ENCODE measurements around the gene GAK. TPM values are rescaled to one million over a fixed set of nuclear protein-coding genes. Genes with fewer than 3 reads are reported as not detected.

GAK gene
- polyA plus RNA-seq, 1 donor from 2014 or later = 58.8 TPM

- Histone ChIP-seq H2AFZ (ENCODE audit: low read depth, low read length) (no peak overlapping the region), H3K4me3 (ENCODE audit: low read length) (no peak overlapping the region), H3F3A (ENCODE audit: insufficient read depth, low read length, poor library complexity, severe bottlenecking) (no peaks in the 10 kb centered on the region), H3K27ac (ENCODE audit: low read length) (no peak overlapping the region), H4K20me1 (ENCODE audit: insufficient read depth) (no peaks in the 10 kb centered on the region), H3K9me2 (ENCODE audit: insufficient read depth, low read length) (no peaks in the 10 kb centered on the region), H3K9ac (ENCODE audit: low read length) (no peak overlapping the region), H3K36me3 (ENCODE audit: insufficient read depth, low read length) (no peaks in the 10 kb centered on the region), H3K27me3 (ENCODE audit: insufficient read depth, low read depth, low read length) (no peaks in the 10 kb centered on the region), H3K4me2 (ENCODE audit: low read length) (no peak overlapping the region), H3K79me2 (replicated peaks; ENCODE audit: insufficient read depth, low read length) (no peaks in the 10 kb centered on the region), H3K9me3 (ENCODE audit: low read length) (no peaks in the 10 kb centered on the region)
- no peak for TF ChIP-seq SMC3 (conservative IDR thresholded peaks at IDR 0.05; ENCODE audit: poor library complexity)
- TF ChIP-seq POLR2AphosphoS5 (IDR thresholded peaks at IDR 0.05) = no peak
- TF ChIP-seq MXI1 (conservative IDR thresholded peaks at IDR 0.05; ENCODE audit: poor library complexity, severe bottlenecking) = no peak
- no peak for TF ChIP-seq CTCF (IDR thresholded peaks at IDR 0.05; ENCODE audit: poor library complexity, severe bottlenecking)
- no peak for TF ChIP-seq TAF1 (IDR thresholded peaks at IDR 0.05; ENCODE audit: low read depth)
- TF ChIP-seq EP300 (conservative IDR thresholded peaks at IDR 0.05; ENCODE audit: poor library complexity, severe bottlenecking) = no peak
- no peak for TF ChIP-seq REST (IDR thresholded peaks at IDR 0.05; ENCODE audit: borderline replicate concordance)
- no peak for TF ChIP-seq RAD21 (conservative IDR thresholded peaks at IDR 0.05)
- no peak for TF ChIP-seq EZH2 (IDR thresholded peaks at IDR 0.05; ENCODE audit: borderline replicate concordance, insufficient read depth, low read length, poor library complexity, severe bottlenecking)
Measured at GRCh38 chr4:851701-852430, 80.2 kb downstream of the GAK start.

- Histone ChIP-seq H2AFZ (ENCODE audit: low read depth, low read length) (no peak overlapping the region), H3K9ac (ENCODE audit: low read length) (no peak overlapping the region), H3K4me3 (ENCODE audit: low read length) (no peak overlapping the region), H3K9me3 (ENCODE audit: low read length) (no peaks in the 10 kb centered on the region), H3K36me3 (ENCODE audit: insufficient read depth, low read length) (no peaks in the 10 kb centered on the region), H3K27me3 (ENCODE audit: insufficient read depth, low read depth, low read length) (no peaks in the 10 kb centered on the region), H4K20me1 (ENCODE audit: insufficient read depth) (no peaks in the 10 kb centered on the region), H3K9me2 (ENCODE audit: insufficient read depth, low read length) (no peaks in the 10 kb centered on the region), H3K79me2 (replicated peaks; ENCODE audit: insufficient read depth, low read length) (no peaks in the 10 kb centered on the region), H3F3A (ENCODE audit: insufficient read depth, low read length, poor library complexity, severe bottlenecking) (no peaks in the 10 kb centered on the region), H3K27ac (ENCODE audit: low read length) (no peak overlapping the region), H3K4me2 (ENCODE audit: low read length) (no peak overlapping the region)
- TF ChIP-seq REST (IDR thresholded peaks at IDR 0.05; ENCODE audit: borderline replicate concordance) = no peak
- TF ChIP-seq EP300 (conservative IDR thresholded peaks at IDR 0.05; ENCODE audit: poor library complexity, severe bottlenecking) = no peak
- no peak for TF ChIP-seq SMC3 (conservative IDR thresholded peaks at IDR 0.05; ENCODE audit: poor library complexity)
- TF ChIP-seq RAD21 (conservative IDR thresholded peaks at IDR 0.05) = no peak
- TF ChIP-seq EZH2 (IDR thresholded peaks at IDR 0.05; ENCODE audit: borderline replicate concordance, insufficient read depth, low read length, poor library complexity, severe bottlenecking) = no peak
- no peak for TF ChIP-seq CTCF (IDR thresholded peaks at IDR 0.05; ENCODE audit: poor library complexity, severe bottlenecking)
- TF ChIP-seq MXI1 (conservative IDR thresholded peaks at IDR 0.05; ENCODE audit: poor library complexity, severe bottlenecking) = no peak
- TF ChIP-seq TAF1 (IDR thresholded peaks at IDR 0.05; ENCODE audit: low read depth) = no peak
- TF ChIP-seq POLR2AphosphoS5 (IDR thresholded peaks at IDR 0.05) = no peak
Measured at GRCh38 chr4:850323-850945, 81.7 kb downstream of the GAK start.
